ENCODE data around the gene FANCI. TPM values are rescaled to one million over a fixed set of nuclear protein-coding genes. Genes with fewer than 3 reads are reported as not detected.

FANCI gene
- total and polyA plus RNA-seq, 2 of the 4 experiments (the other 2 are of a cell fraction): 13.2 to 34.2 TPM

DNA sequence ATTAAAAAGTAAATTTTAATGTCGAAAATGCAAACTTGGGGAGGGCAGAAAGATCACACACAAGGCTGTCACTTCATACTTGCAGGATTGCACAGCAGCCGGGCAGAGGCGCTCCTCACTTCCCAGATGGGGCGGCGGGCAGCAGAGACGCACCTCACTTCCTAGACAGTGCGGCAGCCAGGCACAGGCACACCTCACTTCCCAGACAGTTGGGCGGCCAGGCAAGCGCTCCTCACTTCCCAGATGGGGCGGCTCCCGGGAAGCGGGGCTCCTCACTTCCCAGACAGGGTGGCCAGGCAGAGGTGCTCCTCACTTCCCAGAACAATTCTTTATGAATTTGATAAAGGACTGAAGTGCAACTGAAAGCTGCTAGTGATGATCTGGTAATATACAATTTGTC, 43.6 kb upstream of the FANCI start:
- Histone ChIP-seq H3K4me3 (ENCODE audit: insufficient read depth, low read depth, low read length) (no peak overlapping the region), H3K9ac (ENCODE audit: low read depth, low read length) (no peak overlapping the region), H2BK15ac (ENCODE audit: low read depth, low read length) (no peak overlapping the region), H3K9me1 (ENCODE audit: insufficient read depth, low read length) (0 out of 2 replicates have a peak, but pooled peaks cover 3% of the 10 kb centered on the region), H4K8ac (ENCODE audit: low read depth in 2 of 2, low read length in 2 of 2) (no peak overlapping the region), H3K79me1 (ENCODE audit: low read depth in 1 of 2, low read length in 2 of 2) (no peaks in the 10 kb centered on the region), H2BK5ac (ENCODE audit: low read depth, low read length, poor library complexity, severe bottlenecking) (no peak overlapping the region), H2BK120ac (ENCODE audit: low read depth, low read length) (no peak overlapping the region), H4K91ac (ENCODE audit: insufficient read depth, low read depth, low read length) (no peak overlapping the region), H4K20me1 (ENCODE audit: insufficient read depth, low read length) (no peaks in the 10 kb centered on the region), H3K4me2 (ENCODE audit: low read depth, low read length) (no peak overlapping the region), H3K27ac (ENCODE audit: insufficient read depth, low read length) (no peak overlapping the region), H3K56ac (ENCODE audit: extremely low read depth, insufficient read depth, low read length) (no peak overlapping the region), H2AK5ac (ENCODE audit: low read depth, low read length) (no peak overlapping the region), H3K27me3 (ENCODE audit: control insufficient read depth, insufficient read depth, low read length) (no peaks in the 10 kb centered on the region), H3K36me3 (ENCODE audit: control insufficient read depth, insufficient read depth, low read length) (peaks cover 16% of the 10 kb centered on the region), H3K4ac (ENCODE audit: low read depth, low read length) (no peak overlapping the region), H3K14ac (replicated peaks; ENCODE audit: low read depth, low read length) (no peak overlapping the region), H3K18ac (ENCODE audit: low read depth, low read length) (no peak overlapping the region), H2BK20ac (ENCODE audit: low read depth, low read length) (no peak overlapping the region), H4K5ac (ENCODE audit: low read depth, low read length) (no peak overlapping the region), H3K23ac (ENCODE audit: low read depth, low read length) (no peak overlapping the region), H2AK9ac (replicated peaks; ENCODE audit: low read depth, low read length, poor library complexity) (no peak overlapping the region), H2AFZ (replicated peaks; ENCODE audit: low read length, poor library complexity) (no peak overlapping the region), H3K9me3 (ENCODE audit: control insufficient read depth, insufficient read depth, low read length) (no peaks in the 10 kb centered on the region), H3K4me1 (ENCODE audit: control insufficient read depth, insufficient read depth, low read length) (peaks cover 9% of the 10 kb centered on the region)
- TF ChIP-seq, protein P1, sequence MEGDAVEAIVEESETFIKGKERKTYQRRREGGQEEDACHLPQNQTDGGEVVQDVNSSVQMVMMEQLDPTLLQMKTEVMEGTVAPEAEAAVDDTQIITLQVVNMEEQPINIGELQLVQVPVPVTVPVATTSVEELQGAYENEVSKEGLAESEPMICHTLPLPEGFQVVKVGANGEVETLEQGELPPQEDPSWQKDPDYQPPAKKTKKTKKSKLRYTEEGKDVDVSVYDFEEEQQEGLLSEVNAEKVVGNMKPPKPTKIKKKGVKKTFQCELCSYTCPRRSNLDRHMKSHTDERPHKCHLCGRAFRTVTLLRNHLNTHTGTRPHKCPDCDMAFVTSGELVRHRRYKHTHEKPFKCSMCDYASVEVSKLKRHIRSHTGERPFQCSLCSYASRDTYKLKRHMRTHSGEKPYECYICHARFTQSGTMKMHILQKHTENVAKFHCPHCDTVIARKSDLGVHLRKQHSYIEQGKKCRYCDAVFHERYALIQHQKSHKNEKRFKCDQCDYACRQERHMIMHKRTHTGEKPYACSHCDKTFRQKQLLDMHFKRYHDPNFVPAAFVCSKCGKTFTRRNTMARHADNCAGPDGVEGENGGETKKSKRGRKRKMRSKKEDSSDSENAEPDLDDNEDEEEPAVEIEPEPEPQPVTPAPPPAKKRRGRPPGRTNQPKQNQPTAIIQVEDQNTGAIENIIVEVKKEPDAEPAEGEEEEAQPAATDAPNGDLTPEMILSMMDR (conservative IDR thresholded peaks at IDR 0.05; ENCODE audit: low read depth, low read length): no peak
- TF ChIP-seq RAD21 (IDR thresholded peaks at IDR 0.05; ENCODE audit: low read length): no peak
- no peak for TF ChIP-seq CHD1 (IDR thresholded peaks at IDR 0.05; ENCODE audit: low read depth, low read length)
- TF ChIP-seq CEBPB (IDR thresholded peaks at IDR 0.05; ENCODE audit: low read depth, low read length): no peak
- no peak for TF ChIP-seq RFX5 (IDR thresholded peaks at IDR 0.05; ENCODE audit: low read depth, low read length)
- TF ChIP-seq NFE2L2 (IDR thresholded peaks at IDR 0.05; ENCODE audit: low read depth, low read length): no peak
- TF ChIP-seq MAZ (IDR thresholded peaks at IDR 0.05; ENCODE audit: borderline replicate concordance, low read depth, low read length): no peak
- no peak for TF ChIP-seq POLR2A (IDR thresholded peaks at IDR 0.05; ENCODE audit: low read depth, low read length)
- no peak for TF ChIP-seq FOS (IDR thresholded peaks at IDR 0.05; ENCODE audit: low read depth, low read length)
- TF ChIP-seq MAFK (IDR thresholded peaks at IDR 0.05; ENCODE audit: low read depth, low read length): no peak
- no peak for TF ChIP-seq MXI1 (IDR thresholded peaks at IDR 0.05; ENCODE audit: borderline replicate concordance, low read depth, low read length)
- TF ChIP-seq, protein P2, sequence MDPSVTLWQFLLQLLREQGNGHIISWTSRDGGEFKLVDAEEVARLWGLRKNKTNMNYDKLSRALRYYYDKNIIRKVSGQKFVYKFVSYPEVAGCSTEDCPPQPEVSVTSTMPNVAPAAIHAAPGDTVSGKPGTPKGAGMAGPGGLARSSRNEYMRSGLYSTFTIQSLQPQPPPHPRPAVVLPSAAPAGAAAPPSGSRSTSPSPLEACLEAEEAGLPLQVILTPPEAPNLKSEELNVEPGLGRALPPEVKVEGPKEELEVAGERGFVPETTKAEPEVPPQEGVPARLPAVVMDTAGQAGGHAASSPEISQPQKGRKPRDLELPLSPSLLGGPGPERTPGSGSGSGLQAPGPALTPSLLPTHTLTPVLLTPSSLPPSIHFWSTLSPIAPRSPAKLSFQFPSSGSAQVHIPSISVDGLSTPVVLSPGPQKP (IDR thresholded peaks at IDR 0.05; ENCODE audit: borderline replicate concordance, low read depth, low read length): no peak
- TF ChIP-seq RCOR1 (IDR thresholded peaks at IDR 0.05; ENCODE audit: insufficient replicate concordance, low read length): no peak
- dilution Hi-C loops (cut with HindIII; ENCODE audit: low sequenced_read_pairs, unreplicated experiment) (no loop called here), in situ Hi-C loops (cut with MboI; ENCODE audit: low sequenced_read_pairs) (no loop called here), intact Hi-C loops (cut with micrococcal nuclease) (no loop called here)
- BruUV-seq (replicated peaks): no TSS peak
- ATAC-seq (ENCODE audit: low read depth) (no peak), DNase-seq (no peak)
- POLR2A ChIA-PET (ENCODE audit: unreplicated experiment): no interaction called here
- WGBS, 2 experiments (ENCODE audit: extremely low coverage in 2 of 2, insufficient read length in 1 of 2): 100% methylated on average over 2 of the region's 12 CpGs; no CpG with 5 or more reads in 1 of the 2 experiments
- CTCF ChIA-PET: interaction anchor here (0.6 kb wide), 1 partner anchor 54 kb away, joined by 5 read pairs; no protein-coding TSS in a partner anchor
